Measurements from ENCODE around the gene TMEM184B. TPM values are rescaled to one million over a fixed set of nuclear protein-coding genes. Genes with fewer than 3 reads are reported as not detected.

The TMEM184B gene
- total and polyA plus RNA-seq, 9 donors, result 15.3 to 48.3 (median 38.2) TPM

DNA sequence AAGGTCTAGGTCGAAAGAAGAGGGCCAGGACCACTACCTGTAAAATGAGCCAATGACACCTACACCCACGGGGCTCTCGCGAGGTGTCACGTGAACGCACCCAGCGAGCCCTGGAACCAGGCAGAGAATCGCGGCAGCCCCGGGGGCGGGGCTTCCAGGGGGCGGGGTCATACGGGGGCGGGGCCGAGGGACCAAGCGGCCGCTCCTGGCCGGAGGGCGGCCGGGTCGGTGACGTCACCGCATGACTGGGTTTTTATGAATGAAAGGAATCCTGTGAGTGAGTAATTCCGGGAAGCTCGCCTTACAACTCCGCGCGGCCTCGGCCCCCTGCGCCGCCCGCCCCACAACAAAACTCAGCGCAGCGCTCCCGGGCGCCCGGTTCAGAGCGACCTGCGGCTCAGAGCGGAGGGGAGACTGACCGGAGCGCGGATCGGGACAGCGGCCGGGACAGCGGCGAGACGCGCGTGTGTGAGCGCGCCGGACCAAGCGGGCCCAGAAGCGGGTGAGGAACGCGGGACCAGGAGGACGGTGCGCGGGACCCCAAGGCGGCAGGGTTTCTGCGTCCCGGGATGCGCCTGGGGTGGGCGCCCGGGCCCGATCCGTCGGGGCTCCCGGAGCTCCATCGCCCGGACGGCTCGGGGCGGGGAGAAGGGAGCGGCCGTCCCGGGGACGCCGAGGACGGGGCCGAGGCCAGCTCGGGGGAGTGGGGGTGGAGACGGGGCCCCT, 70.9 kb downstream of the TMEM184B start, which contains the start of gene MAFF:
TSS of gene MAFF (plus strand) at position 284 of the 726 bp plus-strand sequence. CDS start 11,860 bp downstream, outside the sequence.
- 1% methylated on average over 38 to 85 of the region's 85 CpGs for WGBS, 3 donors
- Histone ChIP-seq H3K9me3 (no peaks in the 10 kb centered on the region), H3K4me1 (ENCODE audit: insufficient read depth) (peaks cover 22% of the 10 kb centered on the region), H3K27ac (peak within 1 kb of the TSS; percentile 99 to 100), H3K36me3 (no peaks in the 10 kb centered on the region), H3K4me3 (peak within 1 kb of the TSS; percentile 99), H3K27me3 (no peaks in the 10 kb centered on the region)
- peak; percentile 97 for TF ChIP-seq POLR2A (IDR thresholded peaks at IDR 0.05)
- peak; percentile 84 for TF ChIP-seq EP300 (IDR thresholded peaks at IDR 0.05)
- TF ChIP-seq, protein P1, sequence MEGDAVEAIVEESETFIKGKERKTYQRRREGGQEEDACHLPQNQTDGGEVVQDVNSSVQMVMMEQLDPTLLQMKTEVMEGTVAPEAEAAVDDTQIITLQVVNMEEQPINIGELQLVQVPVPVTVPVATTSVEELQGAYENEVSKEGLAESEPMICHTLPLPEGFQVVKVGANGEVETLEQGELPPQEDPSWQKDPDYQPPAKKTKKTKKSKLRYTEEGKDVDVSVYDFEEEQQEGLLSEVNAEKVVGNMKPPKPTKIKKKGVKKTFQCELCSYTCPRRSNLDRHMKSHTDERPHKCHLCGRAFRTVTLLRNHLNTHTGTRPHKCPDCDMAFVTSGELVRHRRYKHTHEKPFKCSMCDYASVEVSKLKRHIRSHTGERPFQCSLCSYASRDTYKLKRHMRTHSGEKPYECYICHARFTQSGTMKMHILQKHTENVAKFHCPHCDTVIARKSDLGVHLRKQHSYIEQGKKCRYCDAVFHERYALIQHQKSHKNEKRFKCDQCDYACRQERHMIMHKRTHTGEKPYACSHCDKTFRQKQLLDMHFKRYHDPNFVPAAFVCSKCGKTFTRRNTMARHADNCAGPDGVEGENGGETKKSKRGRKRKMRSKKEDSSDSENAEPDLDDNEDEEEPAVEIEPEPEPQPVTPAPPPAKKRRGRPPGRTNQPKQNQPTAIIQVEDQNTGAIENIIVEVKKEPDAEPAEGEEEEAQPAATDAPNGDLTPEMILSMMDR (IDR thresholded peaks at IDR 0.05), result no peak
- peak; percentile 98 to 99 (median 99) for DNase-seq
- intact Hi-C loops (cut with DNase I), result loop anchor here in 2 of 4 donors (10.0 kb wide), 3 partner anchors 53 to 357 kb away; partner anchors contain the start of genes ANKRD54 (in 1 of the 2) and EIF3L (in 1 of the 2)

DNA sequence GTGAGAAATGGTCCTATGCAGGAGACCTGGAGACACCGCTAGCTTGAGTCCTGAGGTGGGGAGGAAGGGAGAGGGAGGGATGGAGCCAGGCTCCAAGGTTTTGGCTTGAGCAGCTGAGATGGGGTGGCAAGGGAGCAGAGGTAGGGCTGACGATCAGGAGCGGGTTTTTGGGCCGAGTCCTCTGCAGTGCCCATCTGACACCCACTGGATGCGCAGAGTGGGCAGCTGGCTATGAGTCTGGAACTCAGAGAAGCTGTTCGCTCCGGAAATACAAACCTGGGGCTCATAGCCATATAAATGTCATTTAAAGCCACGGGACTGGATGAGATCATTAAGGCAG, 71.5 kb downstream of the TMEM184B start:
- 13 to 15% (median 15%) methylated on average over 6 to 8 of the region's 8 CpGs for WGBS, 3 donors
- Histone ChIP-seq H3K4me3 (peak overlapping the region; percentile 32), H3K36me3 (no peaks in the 10 kb centered on the region), H3K4me1 (ENCODE audit: insufficient read depth) (peaks cover 22% of the 10 kb centered on the region), H3K27ac (peak overlapping the region; percentile 99 to 100), H3K9me3 (no peaks in the 10 kb centered on the region), H3K27me3 (no peaks in the 10 kb centered on the region)
- DNase-seq, result no peak
- TF ChIP-seq EP300 (IDR thresholded peaks at IDR 0.05) (no peak), POLR2A (IDR thresholded peaks at IDR 0.05) (no peak)
- TF ChIP-seq, protein P1 (IDR thresholded peaks at IDR 0.05), result no peak
- intact Hi-C loops (cut with DNase I), result loop anchor here in 2 of 4 donors (10.0 kb wide), 3 partner anchors 53 to 357 kb away; partner anchors contain the start of genes ANKRD54 (in 1 of the 2) and EIF3L (in 1 of the 2)

DNA sequence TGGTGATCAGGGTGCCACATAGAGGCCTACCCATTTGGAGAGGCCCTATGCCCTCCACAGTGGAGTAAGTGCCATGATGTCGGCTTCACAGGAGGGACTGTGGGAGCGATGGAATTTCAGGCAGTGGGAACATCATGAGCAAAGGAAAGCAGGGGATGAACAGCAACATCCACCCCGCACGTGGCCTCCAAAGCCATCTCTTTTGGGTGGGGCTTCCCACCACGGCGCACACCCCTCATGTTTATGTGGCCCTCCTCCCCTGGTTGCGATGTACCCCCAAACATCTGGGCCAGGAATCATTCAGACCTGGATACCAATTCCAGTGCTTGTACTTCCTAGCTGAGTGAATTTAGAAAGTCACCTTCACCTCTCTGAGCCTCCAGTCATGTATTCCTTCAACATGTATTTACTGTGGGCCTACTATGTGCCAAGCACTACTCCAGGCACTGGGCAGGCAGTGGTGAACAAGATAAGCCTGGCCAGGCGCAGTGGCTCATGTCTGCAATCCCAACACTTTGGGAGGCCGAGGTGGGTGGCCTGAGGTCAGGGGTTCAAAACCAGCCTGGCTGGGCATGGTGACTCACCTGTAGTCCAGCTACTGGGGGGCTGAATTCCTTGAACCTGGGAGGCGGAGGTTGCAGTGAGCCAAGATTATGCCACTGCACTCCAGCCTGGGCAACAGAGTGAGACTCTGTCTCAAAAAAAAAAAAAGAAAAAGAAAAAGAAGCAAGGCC, 72.8 kb downstream of the TMEM184B start:
- no peak overlapping the region for H3K4me3 ChIP-seq
- DNase-seq, result no peak
- H3K27ac ChIP-seq, result no peak overlapping the region
- H3K27me3 ChIP-seq, result no peaks in the 10 kb centered on the region
- TF ChIP-seq EP300 (IDR thresholded peaks at IDR 0.05) (no peak), POLR2A (IDR thresholded peaks at IDR 0.05) (no peak)
- TF ChIP-seq, protein P1 (IDR thresholded peaks at IDR 0.05), result no peak
- H3K4me1 ChIP-seq (ENCODE audit: insufficient read depth), result peaks cover 14% of the 10 kb centered on the region
- no peaks in the 10 kb centered on the region for H3K9me3 ChIP-seq
- 74 to 78% (median 76%) methylated on average over 10 of the region's 10 CpGs for WGBS, 3 donors
- intact Hi-C loops (cut with DNase I), result loop anchor here in 2 of 4 donors (10.0 kb wide), 3 partner anchors 55 to 355 kb away; partner anchors contain the start of genes ANKRD54 (in 1 of the 2) and EIF3L (in 1 of the 2)
- no peaks in the 10 kb centered on the region for H3K36me3 ChIP-seq

DNA sequence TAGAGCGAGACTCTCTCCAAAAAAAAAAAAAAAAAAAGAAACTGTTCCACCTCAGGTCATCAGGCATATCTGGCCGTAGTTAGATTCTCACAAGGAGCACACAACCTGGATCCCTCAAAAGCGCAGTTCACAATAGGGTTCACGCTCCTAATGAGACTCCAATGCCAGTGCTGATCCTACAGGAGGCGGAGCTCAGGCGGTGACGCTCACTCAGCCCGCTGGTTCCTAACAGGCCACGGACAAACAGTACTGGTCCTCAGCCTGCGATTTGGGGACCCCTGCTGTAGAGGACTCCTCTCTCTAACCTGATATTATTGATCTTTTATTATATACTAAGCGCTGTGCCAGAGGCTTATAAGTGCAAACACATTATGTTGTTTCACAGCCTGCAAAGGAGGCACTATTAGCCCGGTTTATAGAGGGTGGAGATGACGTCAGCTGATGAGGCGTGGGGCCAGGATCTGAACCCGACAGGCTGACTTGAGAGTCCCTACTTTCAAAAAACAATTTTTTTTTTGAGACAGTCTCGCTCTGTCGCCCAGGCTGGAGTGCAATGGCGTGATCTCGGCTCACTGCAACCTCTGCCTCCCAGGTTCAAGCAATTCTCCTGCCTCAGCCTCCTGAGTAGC, 75.9 kb downstream of the TMEM184B start:
- H3K4me3 ChIP-seq, result no peak overlapping the region
- peaks cover 3% of the 10 kb centered on the region for H3K4me1 ChIP-seq (ENCODE audit: insufficient read depth)
- TF ChIP-seq POLR2A (IDR thresholded peaks at IDR 0.05) (no peak), EP300 (IDR thresholded peaks at IDR 0.05) (no peak)
- TF ChIP-seq, protein P1 (IDR thresholded peaks at IDR 0.05), result no peak
- H3K27me3 ChIP-seq, result no peaks in the 10 kb centered on the region
- no peaks in the 10 kb centered on the region for H3K36me3 ChIP-seq
- DNase-seq, result no peak
- WGBS, 3 donors, result 64 to 71% (median 65%) methylated on average over 19 of the region's 19 CpGs
- intact Hi-C loops (cut with DNase I), result no loop called here
- H3K27ac ChIP-seq, result no peak overlapping the region
- no peaks in the 10 kb centered on the region for H3K9me3 ChIP-seq

Data from ovary (tissue), 9 donors.